Measurements from ENCODE around the gene CCDC184. TPM values are rescaled to one million over a fixed set of nuclear protein-coding genes. Genes with fewer than 3 reads are reported as not detected.

CCDC184 gene
- polyA plus RNA-seq, 3 donors from 2014 or later, result 0.23 to 0.44 TPM; not detected in 1

Other genes starting within 250 kb of the CCDC184 start
- gene TMEM106C, start 220.0 kb upstream of the CCDC184 start, polyA plus RNA-seq, result 10 to 100 TPM; 56.9 to 73.5 (median 62.6) TPM
- not detected for gene COL2A1, start 179.2 kb upstream of the CCDC184 start, polyA plus RNA-seq
- gene SENP1, start 77.6 kb upstream of the CCDC184 start, polyA plus RNA-seq, result 10 to 100 TPM in 1 of 3 donors, 1 to 10 TPM in 2; 4.0 to 14.6 (median 8.5) TPM
- 1 to 10 TPM; 2.0 to 2.7 (median 2.7) TPM for gene PFKM, start 64.3 kb upstream of the CCDC184 start, polyA plus RNA-seq
- 100 to 1,000 TPM in 1 of 3 donors, 10 to 100 TPM in 2; 68.0 to 140 (median 84.2) TPM for gene ASB8, start 26.1 kb upstream of the CCDC184 start, polyA plus RNA-seq
- gene OR10AD1, start 19.6 kb downstream of the CCDC184 start, polyA plus RNA-seq, result not detected
- gene ZNF641, start 167.3 kb downstream of the CCDC184 start, polyA plus RNA-seq, result 10 to 100 TPM in 2 of 3 donors, 1 to 10 TPM in 1; 9.4 to 26.3 (median 14.5) TPM